ENCODE results near the gene UGT1A4.

DNA sequence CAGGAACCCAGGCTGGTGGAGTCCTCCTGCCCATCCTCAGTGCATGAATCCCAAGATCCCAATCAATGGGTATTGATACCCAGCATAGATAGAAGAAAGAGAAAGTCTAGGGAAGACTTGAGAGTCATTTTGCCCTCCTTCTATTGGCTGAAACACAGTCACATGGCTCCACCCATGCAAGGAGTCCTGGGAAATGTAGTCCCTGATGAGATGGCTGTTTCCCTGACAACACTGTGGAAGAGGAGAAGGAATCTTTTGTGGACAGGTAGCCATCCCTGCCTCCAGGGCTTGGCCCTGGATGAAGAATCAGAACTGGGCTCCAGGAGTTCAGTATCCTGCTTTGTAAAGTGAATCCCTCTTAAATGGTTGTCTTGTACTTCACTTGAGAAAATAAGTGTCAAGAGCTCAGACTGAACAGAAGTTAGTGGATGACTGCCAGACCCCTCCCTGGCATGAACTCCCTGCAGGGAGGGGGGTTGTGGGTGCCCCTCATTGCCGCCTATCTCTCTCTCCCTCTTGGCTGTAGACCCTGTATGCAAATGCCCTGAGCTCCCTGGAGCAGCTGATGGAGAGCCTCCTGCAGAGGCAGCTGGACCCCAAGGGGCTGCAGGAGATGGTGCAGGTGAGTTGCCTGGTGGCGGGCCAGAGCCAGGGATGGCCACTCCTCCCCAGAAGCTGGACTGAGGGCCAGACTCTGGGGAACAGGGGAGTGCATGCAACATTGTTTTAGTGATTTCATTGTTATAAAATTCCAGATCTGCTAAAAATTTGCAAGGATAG lies 95.7 kb downstream of the UGT1A4 start:
- TF ChIP-seq, protein P1, sequence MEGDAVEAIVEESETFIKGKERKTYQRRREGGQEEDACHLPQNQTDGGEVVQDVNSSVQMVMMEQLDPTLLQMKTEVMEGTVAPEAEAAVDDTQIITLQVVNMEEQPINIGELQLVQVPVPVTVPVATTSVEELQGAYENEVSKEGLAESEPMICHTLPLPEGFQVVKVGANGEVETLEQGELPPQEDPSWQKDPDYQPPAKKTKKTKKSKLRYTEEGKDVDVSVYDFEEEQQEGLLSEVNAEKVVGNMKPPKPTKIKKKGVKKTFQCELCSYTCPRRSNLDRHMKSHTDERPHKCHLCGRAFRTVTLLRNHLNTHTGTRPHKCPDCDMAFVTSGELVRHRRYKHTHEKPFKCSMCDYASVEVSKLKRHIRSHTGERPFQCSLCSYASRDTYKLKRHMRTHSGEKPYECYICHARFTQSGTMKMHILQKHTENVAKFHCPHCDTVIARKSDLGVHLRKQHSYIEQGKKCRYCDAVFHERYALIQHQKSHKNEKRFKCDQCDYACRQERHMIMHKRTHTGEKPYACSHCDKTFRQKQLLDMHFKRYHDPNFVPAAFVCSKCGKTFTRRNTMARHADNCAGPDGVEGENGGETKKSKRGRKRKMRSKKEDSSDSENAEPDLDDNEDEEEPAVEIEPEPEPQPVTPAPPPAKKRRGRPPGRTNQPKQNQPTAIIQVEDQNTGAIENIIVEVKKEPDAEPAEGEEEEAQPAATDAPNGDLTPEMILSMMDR (IDR thresholded peaks at IDR 0.05; ENCODE audit: low read depth, low read length, poor library complexity, severe bottlenecking), result no peak
- no peak for TF ChIP-seq EZH2phosphoT487 (IDR thresholded peaks at IDR 0.05; ENCODE audit: borderline replicate concordance, low read length)
